Measurements from ENCODE around the gene C19orf73. TPM values are rescaled to one million over a fixed set of nuclear protein-coding genes. Genes with fewer than 3 reads are reported as not detected.

The C19orf73 gene
- total and polyA plus RNA-seq, 2 experiments from 2014 or later = 8.1 to 9.1 TPM

- DNase-seq (ENCODE audit: low spot score) (no peak), ATAC-seq (no peak)
- peaks cover 12% of the 10 kb centered on the region for H3K79me2 ChIP-seq (replicated peaks; ENCODE audit: insufficient read depth)
- no peak overlapping the region for H2AFZ ChIP-seq
- no peaks in the 10 kb centered on the region; the same call in 1 of the 3 replicates for H3K9me3 Mint-ChIP-seq
- H3K4me3 Mint-ChIP-seq = no peak overlapping the region
- TF ChIP-seq POLR2AphosphoS5 (IDR thresholded peaks at IDR 0.05; ENCODE audit: low read depth) (no peak), STAT1 (IDR thresholded peaks at IDR 0.05; ENCODE audit: unreplicated experiment) (no peak), NANOG (IDR thresholded peaks at IDR 0.05; ENCODE audit: borderline replicate concordance) (no peak), EZH2phosphoT487 (IDR thresholded peaks at IDR 0.05; ENCODE audit: unreplicated experiment) (no peak), ZNF331 (CRISPR knock-in tag; IDR thresholded peaks at IDR 0.05; ENCODE audit: low read depth) (no peak), ZNF114 (CRISPR knock-in tag; IDR thresholded peaks at IDR 0.05) (no peak), CTCF (conservative IDR thresholded peaks at IDR 0.05; ENCODE audit: low read depth in 2 of 2) (no peak), ETS1 (IDR thresholded peaks at IDR 0.05) (no peak), REST (IDR thresholded peaks at IDR 0.05; ENCODE audit: unreplicated experiment) (no peak), EZH2 (IDR thresholded peaks at IDR 0.05; ENCODE audit: low read depth, unreplicated experiment) (no peak), JUNB (IDR thresholded peaks at IDR 0.05; ENCODE audit: unreplicated experiment) (no peak), CREB1 (CRISPR knock-in tag; IDR thresholded peaks at IDR 0.05; ENCODE audit: low read depth) (no peak)
- TF ChIP-seq, protein P1, sequence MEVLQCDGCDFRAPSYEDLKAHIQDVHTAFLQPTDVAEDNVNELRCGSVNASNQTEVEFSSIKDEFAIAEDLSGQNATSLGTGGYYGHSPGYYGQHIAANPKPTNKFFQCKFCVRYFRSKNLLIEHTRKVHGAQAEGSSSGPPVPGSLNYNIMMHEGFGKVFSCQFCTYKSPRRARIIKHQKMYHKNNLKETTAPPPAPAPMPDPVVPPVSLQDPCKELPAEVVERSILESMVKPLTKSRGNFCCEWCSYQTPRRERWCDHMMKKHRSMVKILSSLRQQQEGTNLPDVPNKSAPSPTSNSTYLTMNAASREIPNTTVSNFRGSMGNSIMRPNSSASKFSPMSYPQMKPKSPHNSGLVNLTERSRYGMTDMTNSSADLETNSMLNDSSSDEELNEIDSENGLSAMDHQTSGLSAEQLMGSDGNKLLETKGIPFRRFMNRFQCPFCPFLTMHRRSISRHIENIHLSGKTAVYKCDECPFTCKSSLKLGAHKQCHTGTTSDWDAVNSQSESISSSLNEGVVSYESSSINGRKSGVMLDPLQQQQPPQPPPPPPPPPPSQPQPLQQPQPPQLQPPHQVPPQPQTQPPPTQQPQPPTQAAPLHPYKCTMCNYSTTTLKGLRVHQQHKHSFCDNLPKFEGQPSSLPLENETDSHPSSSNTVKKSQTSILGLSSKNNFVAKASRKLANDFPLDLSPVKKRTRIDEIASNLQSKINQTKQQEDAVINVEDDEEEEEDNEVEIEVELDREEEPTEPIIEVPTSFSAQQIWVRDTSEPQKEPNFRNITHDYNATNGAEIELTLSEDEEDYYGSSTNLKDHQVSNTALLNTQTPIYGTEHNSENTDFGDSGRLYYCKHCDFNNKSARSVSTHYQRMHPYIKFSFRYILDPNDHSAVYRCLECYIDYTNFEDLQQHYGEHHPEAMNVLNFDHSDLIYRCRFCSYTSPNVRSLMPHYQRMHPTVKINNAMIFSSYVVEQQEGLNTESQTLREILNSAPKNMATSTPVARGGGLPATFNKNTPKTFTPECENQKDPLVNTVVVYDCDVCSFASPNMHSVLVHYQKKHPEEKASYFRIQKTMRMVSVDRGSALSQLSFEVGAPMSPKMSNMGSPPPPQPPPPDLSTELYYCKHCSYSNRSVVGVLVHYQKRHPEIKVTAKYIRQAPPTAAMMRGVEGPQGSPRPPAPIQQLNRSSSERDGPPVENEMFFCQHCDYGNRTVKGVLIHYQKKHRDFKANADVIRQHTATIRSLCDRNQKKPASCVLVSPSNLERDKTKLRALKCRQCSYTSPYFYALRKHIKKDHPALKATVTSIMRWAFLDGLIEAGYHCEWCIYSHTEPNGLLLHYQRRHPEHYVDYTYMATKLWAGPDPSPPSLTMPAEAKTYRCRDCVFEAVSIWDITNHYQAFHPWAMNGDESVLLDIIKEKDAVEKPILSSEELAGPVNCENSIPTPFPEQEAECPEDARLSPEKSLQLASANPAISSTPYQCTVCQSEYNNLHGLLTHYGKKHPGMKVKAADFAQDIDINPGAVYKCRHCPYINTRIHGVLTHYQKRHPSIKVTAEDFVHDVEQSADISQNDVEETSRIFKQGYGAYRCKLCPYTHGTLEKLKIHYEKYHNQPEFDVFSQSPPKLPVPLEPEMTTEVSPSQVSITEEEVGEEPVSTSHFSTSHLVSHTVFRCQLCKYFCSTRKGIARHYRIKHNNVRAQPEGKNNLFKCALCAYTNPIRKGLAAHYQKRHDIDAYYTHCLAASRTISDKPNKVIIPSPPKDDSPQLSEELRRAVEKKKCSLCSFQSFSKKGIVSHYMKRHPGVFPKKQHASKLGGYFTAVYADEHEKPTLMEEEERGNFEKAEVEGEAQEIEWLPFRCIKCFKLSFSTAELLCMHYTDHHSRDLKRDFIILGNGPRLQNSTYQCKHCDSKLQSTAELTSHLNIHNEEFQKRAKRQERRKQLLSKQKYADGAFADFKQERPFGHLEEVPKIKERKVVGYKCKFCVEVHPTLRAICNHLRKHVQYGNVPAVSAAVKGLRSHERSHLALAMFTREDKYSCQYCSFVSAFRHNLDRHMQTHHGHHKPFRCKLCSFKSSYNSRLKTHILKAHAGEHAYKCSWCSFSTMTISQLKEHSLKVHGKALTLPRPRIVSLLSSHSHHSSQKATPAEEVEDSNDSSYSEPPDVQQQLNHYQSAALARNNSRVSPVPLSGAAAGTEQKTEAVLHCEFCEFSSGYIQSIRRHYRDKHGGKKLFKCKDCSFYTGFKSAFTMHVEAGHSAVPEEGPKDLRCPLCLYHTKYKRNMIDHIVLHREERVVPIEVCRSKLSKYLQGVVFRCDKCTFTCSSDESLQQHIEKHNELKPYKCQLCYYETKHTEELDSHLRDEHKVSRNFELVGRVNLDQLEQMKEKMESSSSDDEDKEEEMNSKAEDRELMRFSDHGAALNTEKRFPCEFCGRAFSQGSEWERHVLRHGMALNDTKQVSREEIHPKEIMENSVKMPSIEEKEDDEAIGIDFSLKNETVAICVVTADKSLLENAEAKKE (CRISPR knock-in tag; IDR thresholded peaks at IDR 0.05) = no peak
- H3K36me3 ChIP-seq (ENCODE audit: insufficient read depth) = peaks cover 34% of the 10 kb centered on the region
- no peaks in the 10 kb centered on the region for H3K9me2 ChIP-seq (ENCODE audit: insufficient read depth)
- H3K4me1 Mint-ChIP-seq = peaks cover 23% of the 10 kb centered on the region
- H3K27ac Mint-ChIP-seq = no peak overlapping the region
- H3K36me3 Mint-ChIP-seq (ENCODE audit: low read depth) = peaks cover 87% of the 10 kb centered on the region
- H3K27me3 Mint-ChIP-seq (ENCODE audit: insufficient read depth, low read depth, poor library complexity) = peaks cover 20% of the 10 kb centered on the region
- no peaks in the 10 kb centered on the region for H3K27me3 ChIP-seq (ENCODE audit: insufficient read depth)
- peaks cover 31% of the 10 kb centered on the region for H3F3A ChIP-seq (replicated peaks; ENCODE audit: low read depth)
- no peak overlapping the region for H3K4me3 ChIP-seq
- no peak overlapping the region for H3K27ac ChIP-seq (ENCODE audit: low read depth)
- no peaks in the 10 kb centered on the region; the same call in 1 of the 2 replicates for H3K4me1 ChIP-seq (ENCODE audit: insufficient read depth)
- no peak overlapping the region for H3K4me2 ChIP-seq
- peaks cover 28% of the 10 kb centered on the region for H4K20me1 ChIP-seq (replicated peaks; ENCODE audit: insufficient read depth)
Measured at GRCh38 chr19:49103331-49104085, 15.4 kb downstream of the C19orf73 start.

Data from GM23338 (cell line).